Activated CD8-positive, alpha-beta memory T cell treated with anti-CD3 and anti-CD28 coated beads for 36 hours (primary cell): ENCODE measurements around the gene INPP5D. TPM values are rescaled to one million over a fixed set of nuclear protein-coding genes. Genes with fewer than 3 reads are reported as not detected.

Experiments used
- CTCF ChIA-PET: fragments of 350-600 bp; sonication (Branson Sonifier 250); formaldehyde crosslinking; loops from one replicate; lab custom pipeline; 2021; ENCODE audit warnings: antibody characterized with exemption; lab: Charles Lee
- POLR2A ChIA-PET: fragments of 350-600 bp; sonication (Branson Sonifier 250); formaldehyde crosslinking; loops from one replicate; lab custom pipeline; 2021; ENCODE audit warnings: antibody characterized with exemption; lab: Charles Lee
- total RNA-seq, 2 experiments: library from RNA; stranded (reverse); gene quantifications; one replicate each; pipeline ENCODE4 v1.2.3, GENCODE V29; 2021

INPP5D gene
- total RNA-seq, 2 experiments from 2014 or later, result 43.1 to 46.5 TPM

DNA sequence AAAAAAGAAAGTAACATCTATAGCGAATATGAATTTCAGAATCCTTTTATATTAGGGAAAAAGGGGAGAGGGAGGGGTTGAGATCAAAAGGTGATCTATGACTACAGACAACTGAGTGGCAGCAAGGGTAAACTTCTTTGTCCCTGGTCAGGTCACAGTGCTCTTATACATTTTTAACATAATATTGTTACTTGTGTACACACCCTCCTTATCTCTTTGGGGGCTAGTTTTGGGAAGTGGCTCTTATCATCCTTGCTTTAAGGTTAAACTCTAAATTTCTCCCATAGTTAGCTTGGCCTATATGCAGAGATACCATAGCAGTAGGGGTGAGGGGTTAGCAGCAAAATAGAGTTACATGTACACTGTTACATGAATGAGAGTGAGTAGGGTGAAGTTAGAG is 159.7 kb downstream of the INPP5D start:
- POLR2A ChIA-PET, result no interaction called here
- CTCF ChIA-PET, result no interaction called here

DNA sequence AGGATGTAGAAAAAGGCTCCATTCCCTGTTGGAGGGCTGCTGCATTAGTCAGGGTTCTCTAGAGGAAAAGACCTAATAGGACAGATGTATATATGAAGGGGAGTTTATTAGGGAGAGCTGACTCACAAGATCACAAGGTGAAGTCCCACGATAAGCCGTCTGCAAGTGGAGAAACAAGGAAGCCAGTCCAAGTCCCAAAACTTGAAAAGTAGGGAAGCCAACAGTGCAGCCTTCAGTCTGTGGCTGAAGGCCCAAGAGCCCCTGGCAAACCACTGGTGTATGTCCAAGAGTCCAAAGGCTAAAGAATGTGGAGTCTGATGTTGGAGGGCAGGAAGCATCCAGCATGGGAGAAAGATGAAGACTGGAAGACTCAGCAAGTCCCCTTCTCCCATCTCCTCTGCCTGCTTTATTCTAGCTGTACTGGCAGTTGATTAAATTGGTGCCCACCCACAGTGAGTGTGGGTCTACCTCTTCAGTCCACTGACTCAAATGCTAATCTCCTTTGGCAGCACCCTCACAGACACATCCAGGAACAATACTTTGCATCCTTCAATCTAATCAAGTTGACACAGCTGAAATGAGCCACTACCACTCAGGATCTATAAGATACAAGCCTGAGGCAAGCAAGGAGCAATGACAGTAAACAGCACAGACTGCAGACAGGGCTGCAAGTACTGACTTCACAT is 161.4 kb downstream of the INPP5D start:
- CTCF ChIA-PET, result no interaction called here

DNA sequence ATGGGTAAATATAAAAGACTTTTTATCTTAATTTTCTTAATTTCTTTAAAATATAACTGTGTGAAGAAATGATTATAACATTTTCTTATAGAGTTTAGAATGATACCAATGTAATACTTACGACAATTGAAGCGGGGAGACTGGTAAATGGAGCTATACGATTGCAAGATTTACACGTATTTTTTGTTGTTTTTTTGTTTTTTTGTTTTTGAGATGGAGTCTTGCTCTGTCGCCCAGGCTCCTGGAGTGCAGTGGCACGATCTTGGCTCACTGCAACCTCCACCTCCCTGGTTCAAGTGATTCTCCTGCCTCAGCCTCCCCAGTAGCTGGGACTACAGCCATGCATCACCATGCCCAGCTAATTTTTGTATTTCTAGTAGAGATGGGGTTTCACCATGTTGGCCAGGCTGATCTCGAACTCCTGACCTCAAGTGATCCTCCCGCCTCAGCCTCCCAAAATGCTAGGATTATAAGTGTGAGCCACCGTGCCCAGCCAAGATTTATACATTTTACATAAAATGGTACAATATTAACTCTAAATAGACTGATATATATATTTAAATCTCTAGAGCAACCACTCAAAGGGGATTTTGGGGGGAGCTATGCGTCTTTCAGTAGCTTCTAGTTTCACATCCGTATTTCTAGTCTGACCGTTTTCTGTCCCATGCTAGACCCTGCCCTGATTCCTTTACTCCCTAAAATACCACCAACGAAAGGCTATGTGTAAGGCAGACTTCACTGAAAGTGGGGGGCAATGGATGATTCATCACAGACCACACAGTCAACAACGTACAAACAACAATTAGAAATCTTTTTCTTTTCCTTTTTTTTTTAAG is 163.1 kb downstream of the INPP5D start:
- ChIA-PET CTCF (interaction anchor here (0.6 to 1.4 kb wide), 3 partner anchors 14 to 28 kb away, joined by 3 read pairs; partner anchors contain the start of gene ATG16L1), POLR2A (no interaction called here)

More for the DNA sequence above, 161.4 kb downstream of the INPP5D start:
- POLR2A ChIA-PET, result no interaction called here

DNA sequence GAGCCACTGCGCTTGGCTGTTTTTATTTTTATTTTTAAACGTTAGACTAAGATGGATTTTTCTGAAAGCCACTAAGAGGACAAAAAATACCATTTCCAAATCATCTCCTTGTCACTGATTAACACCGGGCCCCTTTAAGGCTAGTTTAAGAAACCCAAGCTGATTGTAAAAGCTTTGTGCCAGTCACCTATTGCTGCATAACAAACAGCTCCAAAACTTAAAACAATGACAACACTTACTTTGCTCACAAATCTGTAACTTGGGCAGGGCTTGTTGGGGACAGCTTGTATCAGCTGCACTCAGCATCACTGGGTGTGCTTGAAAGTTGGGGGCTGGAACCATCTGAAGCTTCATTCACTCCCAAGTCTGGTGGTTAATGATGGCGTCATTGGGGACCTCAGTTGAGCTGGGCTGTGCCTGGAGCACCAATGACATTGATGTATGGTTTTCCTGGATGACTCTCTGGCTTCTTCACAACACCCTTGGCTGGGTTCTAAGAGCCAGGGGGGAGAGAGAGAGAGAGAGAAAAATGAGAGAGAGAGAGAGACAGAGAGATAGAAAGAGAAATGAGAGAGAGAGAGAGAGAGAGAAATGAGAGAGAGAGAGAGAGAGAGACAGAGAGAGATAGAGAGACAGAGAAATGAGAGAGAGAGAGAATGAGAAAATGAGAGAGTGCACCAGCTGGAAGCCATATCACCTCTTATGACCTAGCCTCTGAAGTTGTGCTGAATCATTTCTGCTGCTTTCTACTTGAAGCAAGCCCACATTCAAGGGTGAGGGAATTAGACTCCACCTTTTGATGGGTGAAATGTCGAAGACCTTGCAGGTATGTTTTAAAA is 165.3 kb downstream of the INPP5D start:
- ChIA-PET POLR2A (no interaction called here), CTCF (no interaction called here)

DNA sequence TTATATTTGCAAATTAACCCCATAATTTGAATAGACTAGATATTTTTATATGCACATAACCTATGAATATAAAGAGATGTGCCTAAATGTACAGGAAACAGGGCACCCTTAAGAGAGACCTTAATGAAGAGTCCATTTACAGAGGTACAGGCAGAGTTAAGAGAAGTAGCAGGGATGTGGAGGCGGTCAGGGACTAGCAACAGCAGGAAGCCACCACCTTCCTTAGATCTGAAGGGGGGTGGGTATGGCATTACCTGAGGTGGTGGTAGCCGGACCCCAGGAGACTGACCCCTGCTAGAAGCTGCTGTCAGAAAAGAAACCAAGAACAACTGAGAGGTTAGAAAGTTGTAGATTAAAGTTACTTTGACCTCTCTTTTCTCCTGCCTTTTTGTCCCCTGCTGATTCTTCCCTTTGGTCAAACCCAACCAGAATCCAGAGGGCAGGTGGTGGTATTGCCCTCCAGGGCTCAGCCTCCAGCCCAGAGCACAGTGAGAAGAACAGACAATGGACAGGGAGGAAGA is 166.4 kb downstream of the INPP5D start:
- ChIA-PET CTCF (no interaction called here), POLR2A (no interaction called here)

DNA sequence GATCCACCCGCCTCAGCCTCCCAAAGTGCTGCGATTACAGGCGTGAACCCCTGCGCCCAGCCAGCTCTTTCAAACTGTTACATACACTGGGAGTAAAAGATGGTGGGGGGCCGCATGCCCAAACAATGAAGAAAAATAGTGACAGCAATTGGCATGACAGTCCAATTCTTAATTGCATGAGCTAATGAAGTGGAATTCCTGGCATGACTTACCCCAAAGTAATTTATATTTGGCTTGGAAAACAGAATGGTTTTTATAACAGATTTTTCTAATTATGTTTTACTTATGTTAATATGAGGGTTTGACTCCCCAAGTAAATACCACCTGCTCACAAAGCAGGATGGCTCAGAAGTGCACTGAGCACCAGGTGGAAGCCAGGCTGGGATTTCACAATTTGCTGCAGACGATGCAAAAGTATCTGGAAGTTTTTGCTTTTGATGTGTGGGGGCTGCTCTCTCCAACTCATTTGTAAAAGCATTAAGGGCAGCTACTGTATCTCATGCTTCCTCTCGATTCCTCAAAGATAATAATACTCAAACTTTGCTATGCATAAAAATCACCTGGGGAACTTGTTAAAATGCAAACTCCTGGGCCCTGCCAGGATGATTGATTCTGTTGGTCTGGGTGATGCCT is 167.3 kb downstream of the INPP5D start:
- CTCF ChIA-PET, result no interaction called here

DNA sequence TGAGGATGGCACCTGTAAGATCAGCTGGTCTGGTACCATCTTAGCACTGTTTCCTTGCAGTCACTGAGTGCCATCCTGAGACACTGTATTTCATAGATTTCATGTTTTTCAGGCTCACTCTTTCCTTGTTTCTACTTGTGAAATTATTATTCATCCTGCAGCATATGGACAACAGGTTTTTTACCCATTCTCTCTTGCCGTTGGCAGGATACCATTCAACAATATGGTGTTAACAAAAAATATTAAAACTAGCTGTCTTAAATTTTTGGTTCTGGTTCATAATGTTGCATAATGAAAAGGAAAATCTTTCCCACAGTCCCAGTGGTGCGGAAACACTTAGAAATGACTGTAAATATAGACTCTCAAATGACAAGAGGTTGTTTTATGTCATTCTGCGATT is 168.2 kb downstream of the INPP5D start:
- POLR2A ChIA-PET, result no interaction called here
- CTCF ChIA-PET, result interaction anchor here (0.6 to 1.1 kb wide), 3 partner anchors 16 to 1550 kb away, joined by 3 to 5 read pairs (median 3); no protein-coding TSS in a partner anchor

More for the DNA sequence above, 167.3 kb downstream of the INPP5D start:
- POLR2A ChIA-PET, result no interaction called here

DNA sequence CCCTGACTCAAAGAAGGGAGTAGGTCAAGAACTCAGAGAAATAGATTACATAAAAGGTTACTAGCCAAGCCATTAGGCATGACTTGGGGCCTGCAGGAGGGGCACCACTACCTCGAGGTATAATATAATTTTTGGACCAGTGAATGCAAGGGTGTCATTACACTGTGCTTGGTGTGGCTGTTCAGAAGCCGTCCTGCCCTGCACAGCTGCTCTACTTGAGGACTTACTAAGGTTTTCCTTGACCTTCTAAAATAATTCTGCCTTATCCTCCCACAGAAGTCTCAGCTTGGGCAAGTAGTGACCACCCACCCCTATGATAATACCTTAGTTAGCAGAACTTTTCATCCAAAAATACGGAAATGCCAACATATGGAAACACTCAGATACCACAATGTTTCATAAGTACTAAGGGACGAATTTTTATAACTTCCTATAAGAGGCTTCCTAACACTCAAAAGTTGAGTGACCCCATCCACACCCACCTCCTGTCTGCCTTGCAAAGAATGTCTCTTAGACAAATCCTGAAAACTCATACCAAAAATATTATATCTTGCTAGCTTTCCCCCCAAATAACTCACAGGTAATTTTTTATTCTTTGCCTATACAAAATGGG is 173.6 kb downstream of the INPP5D start:
- ChIA-PET POLR2A (no interaction called here), CTCF (no interaction called here)

DNA sequence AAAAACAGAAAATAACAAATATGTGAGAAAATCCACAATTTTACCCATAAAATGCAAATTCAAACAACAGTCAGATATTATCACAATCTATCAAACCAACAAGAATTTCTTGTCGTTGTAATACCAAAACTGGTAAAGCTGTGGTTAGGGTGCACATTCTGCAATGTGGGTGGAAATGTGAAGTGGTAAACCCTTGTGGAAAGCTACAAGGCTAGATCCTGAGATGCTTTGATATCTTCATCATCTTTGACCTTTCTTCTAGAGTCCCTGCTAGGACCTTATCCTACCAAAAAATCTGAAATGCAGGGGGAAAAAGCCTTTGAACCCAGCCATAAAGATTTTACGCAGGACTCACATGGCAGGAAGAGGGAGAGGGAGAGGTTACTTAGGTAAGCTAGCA is 174.1 kb downstream of the INPP5D start:
- CTCF ChIA-PET, result interaction anchor here (1.2 kb wide), 1 partner anchor 173 kb away, joined by 3 read pairs; no protein-coding TSS in a partner anchor
- POLR2A ChIA-PET, result interaction anchor here (0.6 kb wide), 1 partner anchor 511 kb away, joined by 10 read pairs; no protein-coding TSS in a partner anchor

DNA sequence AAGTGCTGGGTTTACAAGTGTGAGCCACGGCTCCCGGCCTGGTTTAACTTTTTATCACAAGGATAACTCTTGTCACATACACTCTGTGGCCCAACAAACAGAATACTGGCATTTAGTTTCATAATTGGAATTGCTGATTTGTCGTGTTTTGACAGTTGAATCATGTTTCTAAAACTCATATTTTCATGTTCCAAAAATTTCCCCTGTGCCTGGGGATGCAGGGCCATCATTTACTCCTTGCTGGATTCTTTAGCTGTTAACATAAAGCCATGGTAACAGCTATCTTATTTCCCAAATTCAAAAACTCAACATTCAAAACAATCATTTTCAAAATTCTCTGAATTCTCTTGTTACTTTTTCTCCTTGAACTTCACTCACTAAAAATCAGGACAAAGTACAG is 174.9 kb downstream of the INPP5D start:
- POLR2A ChIA-PET, result interaction anchor here (0.6 to 0.8 kb wide), 3 partner anchors 156 to 512 kb away, joined by 6 to 10 read pairs (median 9); no protein-coding TSS in a partner anchor
- CTCF ChIA-PET, result interaction anchor here (0.7 to 1.2 kb wide), 3 partner anchors 13 to 193 kb away, joined by 3 to 4 read pairs (median 3); no protein-coding TSS in a partner anchor

DNA sequence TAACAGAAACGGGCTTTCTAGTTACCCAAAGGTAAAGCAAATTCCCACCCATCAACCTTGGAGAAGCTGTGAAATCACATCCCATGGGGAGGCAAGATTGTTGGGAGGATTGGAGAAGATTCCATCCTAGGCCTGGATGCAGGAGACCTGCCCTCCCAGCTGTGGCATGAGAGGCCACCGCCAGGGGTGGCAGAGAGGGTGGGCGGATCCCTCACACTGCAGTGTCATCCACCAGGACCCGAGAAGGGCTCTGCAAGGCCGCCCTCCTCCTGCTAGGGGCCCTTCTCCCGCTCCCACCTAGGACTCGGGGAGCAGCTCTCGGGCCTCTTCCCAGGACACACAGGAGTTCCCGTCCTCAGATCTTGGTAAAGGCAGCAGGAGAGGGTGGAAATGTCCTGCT is 175.8 kb downstream of the INPP5D start:
- ChIA-PET CTCF (no interaction called here), POLR2A (no interaction called here)

DNA sequence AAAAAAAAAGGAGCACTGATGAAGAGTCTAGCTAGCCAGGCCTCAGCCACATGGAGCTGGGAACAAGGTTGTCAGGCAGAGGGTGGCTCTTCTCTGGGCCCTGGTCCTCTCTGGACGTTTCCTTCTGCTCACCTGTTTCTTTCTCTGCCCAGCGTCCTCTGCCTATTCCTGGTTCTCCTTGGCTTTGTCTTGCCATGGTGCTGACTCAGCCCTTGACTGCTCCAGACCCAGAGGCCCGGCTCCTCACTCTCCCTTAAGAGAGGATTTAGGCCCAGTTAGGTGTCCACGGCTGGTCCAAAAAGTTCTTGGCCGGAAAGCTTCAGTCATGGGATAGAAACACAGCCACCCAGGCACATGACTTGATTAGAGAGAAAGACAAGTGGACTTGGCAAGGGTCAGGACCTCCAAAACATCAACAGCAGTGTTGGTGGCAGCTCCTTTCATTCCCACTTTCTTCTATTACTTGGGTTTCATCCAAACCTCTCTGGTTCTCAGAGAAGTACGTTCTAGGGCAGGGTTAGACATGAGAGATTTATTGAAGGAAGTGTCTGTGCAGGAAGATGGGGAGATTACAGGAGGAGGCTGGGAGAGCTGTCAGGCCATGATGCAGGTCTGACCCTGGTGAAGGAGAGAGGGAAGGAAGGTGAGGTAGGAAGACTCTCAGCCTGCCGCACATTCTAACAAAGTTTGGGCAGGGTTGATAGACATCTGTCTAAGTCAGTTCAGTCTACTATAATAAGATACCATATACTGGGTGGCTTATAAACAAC is 176.9 kb downstream of the INPP5D start:
- ChIA-PET POLR2A (no interaction called here), CTCF (interaction anchor here (1.5 kb wide), 1 partner anchor 14 kb away, joined by 5 read pairs; the partner anchor contains the start of gene ATG16L1)

DNA sequence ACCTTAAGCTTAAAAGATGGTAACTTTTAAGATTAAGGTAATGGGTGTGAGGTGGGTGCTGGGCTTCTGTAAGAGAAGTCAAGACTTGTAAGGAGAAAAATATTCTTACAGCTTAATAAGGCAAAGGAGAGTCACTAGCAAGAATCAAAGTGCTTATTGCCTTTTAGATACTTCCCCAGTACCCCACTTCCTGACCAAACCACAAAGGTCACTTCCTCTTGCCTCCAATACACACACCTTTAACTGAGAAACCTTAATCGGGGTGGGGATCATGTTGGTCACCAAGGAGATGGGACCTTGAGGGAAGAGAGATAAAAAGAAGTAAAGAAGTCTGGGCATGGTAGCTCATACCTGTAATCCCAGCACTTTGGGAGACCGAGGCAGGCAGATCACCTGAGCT is 180.8 kb downstream of the INPP5D start:
- ChIA-PET POLR2A (interaction anchor here (1.2 kb wide), 1 partner anchor 180 kb away, joined by 3 read pairs; no protein-coding TSS in a partner anchor), CTCF (interaction anchor here (1.5 kb wide), 1 partner anchor 10 kb away, joined by 3 read pairs; no protein-coding TSS in a partner anchor)

DNA sequence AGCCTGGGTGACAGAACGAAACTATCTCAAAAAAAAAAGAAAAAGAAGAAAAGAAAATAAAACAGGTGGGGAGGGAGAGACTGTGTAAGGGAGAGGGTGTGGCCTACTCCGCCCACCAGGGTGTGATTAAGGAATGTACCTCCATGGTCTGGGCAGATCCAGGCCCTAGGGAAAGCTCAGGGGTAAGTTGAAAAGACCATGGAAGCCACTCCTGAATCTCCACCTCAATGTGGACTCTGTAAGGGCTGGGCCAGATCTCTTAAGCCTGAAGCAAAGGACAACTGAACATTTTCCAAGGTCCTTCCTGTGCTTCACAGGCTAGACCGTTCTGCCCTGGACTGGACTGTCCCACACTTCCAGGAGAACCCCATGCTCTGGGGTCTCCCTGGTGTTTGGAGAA is 181.7 kb downstream of the INPP5D start:
- POLR2A ChIA-PET, result interaction anchor here (0.7 kb wide), 1 partner anchor 20 kb away, joined by 7 read pairs; no protein-coding TSS in a partner anchor

DNA sequence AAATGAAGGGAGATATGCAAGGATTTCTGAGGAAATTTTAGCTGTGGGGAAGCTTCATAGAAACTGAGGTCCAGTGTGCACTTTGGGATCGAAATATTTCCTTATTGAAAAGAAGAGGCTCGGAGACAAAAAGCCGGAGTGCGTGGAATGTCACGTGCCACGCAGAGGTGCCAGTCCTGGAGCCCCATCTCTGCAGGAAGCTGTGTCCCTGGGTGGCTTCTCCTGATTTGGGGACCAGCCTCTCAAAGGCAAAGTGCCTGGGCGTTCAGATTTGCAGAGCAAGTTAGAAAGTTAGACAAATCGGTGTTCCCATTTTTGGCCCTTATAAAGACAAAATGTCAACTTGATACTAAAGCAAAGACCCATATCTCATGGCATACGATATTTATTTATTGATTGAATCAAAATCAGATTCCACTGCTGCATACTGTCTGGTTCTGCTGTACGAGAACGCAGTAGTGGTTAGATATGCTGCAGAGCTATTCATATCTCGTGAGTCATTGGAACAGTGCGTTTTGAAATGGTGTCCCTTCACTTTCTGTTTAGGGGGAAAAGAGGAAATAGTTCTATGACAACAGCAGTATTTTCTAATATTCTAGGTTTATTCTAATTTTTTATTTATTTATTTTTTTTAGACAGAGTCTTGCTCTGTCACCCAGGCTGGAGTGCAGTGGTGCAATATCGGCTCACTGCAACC is 182.2 kb downstream of the INPP5D start:
- POLR2A ChIA-PET, result no interaction called here
- CTCF ChIA-PET, result interaction anchor here (1.2 to 1.6 kb wide), 2 partner anchors 9 to 12 kb away, joined by 4 to 5 read pairs; partner anchors contain the start of gene ATG16L1

More for the DNA sequence above, 181.7 kb downstream of the INPP5D start:
- CTCF ChIA-PET, result interaction anchor here (1.2 to 1.6 kb wide), 2 partner anchors 9 to 11 kb away, joined by 4 to 5 read pairs; partner anchors contain the start of gene ATG16L1

DNA sequence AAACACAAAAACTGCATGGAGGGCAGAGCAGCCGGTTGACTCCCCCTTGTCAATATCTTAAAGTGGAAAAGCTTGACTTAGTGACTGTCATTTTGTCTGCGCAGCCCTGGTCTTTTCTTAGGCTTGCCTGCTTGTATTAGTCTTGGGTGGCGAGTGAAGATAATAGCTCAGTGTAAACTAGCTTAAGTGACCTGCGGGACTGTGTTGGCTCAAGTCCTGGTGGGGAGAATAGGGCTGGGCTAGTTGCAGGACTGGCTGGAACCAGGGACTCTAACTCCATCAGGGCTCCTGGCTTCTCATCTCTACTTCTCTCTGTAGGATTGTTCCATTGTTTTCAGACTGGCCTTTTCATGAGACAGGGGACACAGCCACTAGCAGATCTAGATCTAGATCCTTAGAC is 183.2 kb downstream of the INPP5D start:
- POLR2A ChIA-PET, result interaction anchor here (0.6 kb wide), 1 partner anchor 309 kb away, joined by 3 read pairs; no protein-coding TSS in a partner anchor
- CTCF ChIA-PET, result interaction anchor here (0.6 kb wide), 2 partner anchors 49 to 340 kb away, joined by 3 to 4 read pairs; no protein-coding TSS in a partner anchor
